ENCODE results near the gene ERN2. TPM values are rescaled to one million over a fixed set of nuclear protein-coding genes. Genes with fewer than 3 reads are reported as not detected.

Gene ERN2
- total and polyA plus RNA-seq, 2 of the 4 experiments (the other 2 are of a cell fraction), result 0.39 to 0.54 TPM

GRCh38 chr16:23694265-23694643 lies 18.8 kb downstream of the ERN2 start:
- Histone ChIP-seq H3K4ac (ENCODE audit: low read depth, low read length) (no peak overlapping the region), H2BK20ac (ENCODE audit: low read depth, low read length) (no peak overlapping the region), H3K9me1 (ENCODE audit: insufficient read depth, low read length) (peaks cover 4% of the 10 kb centered on the region; the same call in 1 of the 2 replicates), H3K4me2 (ENCODE audit: low read depth, low read length) (peak overlapping the region; percentile 50; the same call in 1 of the 2 replicates), H2BK120ac (ENCODE audit: low read depth, low read length) (no peak overlapping the region), H3K36me3 (ENCODE audit: control insufficient read depth, insufficient read depth, low read length) (peaks cover 18% of the 10 kb centered on the region), H3K79me1 (ENCODE audit: low read depth in 1 of 2, low read length in 2 of 2) (peaks cover 0 to under 1% of the 10 kb centered on the region in 2 experiments; a peak in 2 of 4 replicates), H2AK9ac (replicated peaks; ENCODE audit: low read depth, low read length, poor library complexity) (no peak overlapping the region), H3K23ac (ENCODE audit: low read depth, low read length) (peak overlapping the region; percentile 17; the same call in 1 of the 2 replicates), H3K56ac (ENCODE audit: extremely low read depth, insufficient read depth, low read length) (no peak overlapping the region), H3K27ac (ENCODE audit: insufficient read depth, low read length) (no peak overlapping the region; the same call in 1 of the 2 replicates), H4K8ac (ENCODE audit: low read depth in 2 of 2, low read length in 2 of 2) (peak overlapping the region; percentile 63 to 78; a peak in 3 of 4 replicates), H2AFZ (replicated peaks; ENCODE audit: low read length, poor library complexity) (peak overlapping the region; percentile 94), H2BK15ac (ENCODE audit: low read depth, low read length) (no peak overlapping the region), H4K5ac (ENCODE audit: low read depth, low read length) (peak overlapping the region; percentile 74), H4K20me1 (ENCODE audit: insufficient read depth, low read length) (no peaks in the 10 kb centered on the region), H3K9ac (ENCODE audit: low read depth, low read length) (0 out of 2 replicates have a peak overlapping the region, but pooled peaks have one; percentile 9), H3K14ac (replicated peaks; ENCODE audit: low read depth, low read length) (peak overlapping the region; percentile 44), H3K4me3 (ENCODE audit: insufficient read depth, low read depth, low read length) (no peak overlapping the region), H4K91ac (ENCODE audit: insufficient read depth, low read depth, low read length) (peak overlapping the region; percentile 41; the same call in 1 of the 2 replicates), H2BK5ac (ENCODE audit: low read depth, low read length, poor library complexity, severe bottlenecking) (no peak overlapping the region), H2AK5ac (ENCODE audit: low read depth, low read length) (no peak overlapping the region), H3K18ac (ENCODE audit: low read depth, low read length) (no peak overlapping the region; the same call in 1 of the 2 replicates), H3K9me3 (ENCODE audit: control insufficient read depth, insufficient read depth, low read length) (no peaks in the 10 kb centered on the region), H3K27me3 (ENCODE audit: control insufficient read depth, insufficient read depth, low read length) (no peaks in the 10 kb centered on the region), H3K4me1 (ENCODE audit: control insufficient read depth, insufficient read depth, low read length) (peaks cover 11% of the 10 kb centered on the region)
- dilution Hi-C loops (cut with HindIII; ENCODE audit: low sequenced_read_pairs, unreplicated experiment) (no loop called here), intact Hi-C loops (cut with micrococcal nuclease) (no loop called here), in situ Hi-C loops (cut with MboI; ENCODE audit: low sequenced_read_pairs) (loop anchor here (25.0 kb wide), 1 partner anchor 818 kb away; no protein-coding TSS in a partner anchor)
- DNase-seq (no peak), ATAC-seq (ENCODE audit: low read depth) (no peak)
- POLR2A ChIA-PET (ENCODE audit: unreplicated experiment), result no interaction called here
- TF ChIP-seq USF2 (IDR thresholded peaks at IDR 0.05; ENCODE audit: low read depth, low read length) (no peak), SMC3 (IDR thresholded peaks at IDR 0.05; ENCODE audit: low read depth, low read length) (no peak)
- BruUV-seq (replicated peaks), result no TSS peak
- no CpG with 5 or more reads among the region's 4 CpGs for WGBS, 2 experiments (ENCODE audit: extremely low coverage in 2 of 2, insufficient read length in 1 of 2)
- CTCF ChIA-PET, result interaction anchor here (0.6 kb wide), 1 partner anchor 834 kb away, joined by 3 read pairs; no protein-coding TSS in a partner anchor
